Measurements from ENCODE around the gene AQP12A.
A peak's percentile ranks its signal among the peaks of the same experiment; 100 is the strongest.
"Not testable (repeated sequence)": the region's sequence is repeated elsewhere in the genome, so short reads cannot be mapped to it uniquely, and the experiment has no call there.

Gene AQP12A

GRCh38 chr2:240691631-240692420 lies at the start of gene AQP12A:
Gene AQP12A (plus strand): TSS chr2:240691866. CDS start chr2:240691914, 48 bp downstream.
- not testable (repeated sequence) for DNase-seq

GRCh38 chr2:240642061-240642805 lies 49.4 kb upstream of the AQP12A start:
- no peak for DNase-seq

- DNase-seq = no peak
These were observed 48.9 kb upstream of the AQP12A start for GRCh38 chr2:240642806-240643092.

GRCh38 chr2:240643093-240643810 lies 48.4 kb upstream of the AQP12A start:
- peak; percentile 17 for DNase-seq

- no peak for DNase-seq
These were observed 47.9 kb upstream of the AQP12A start for GRCh38 chr2:240643811-240644150.

- DNase-seq = peak; percentile 20
These were observed 47.5 kb upstream of the AQP12A start for GRCh38 chr2:240644171-240644651.

GRCh38 chr2:240644859-240645301 lies 46.8 kb upstream of the AQP12A start:
- peak; percentile 24 for DNase-seq

- no peak for DNase-seq
These were observed 46.3 kb upstream of the AQP12A start for GRCh38 chr2:240645346-240645745.

- no peak for DNase-seq
These were observed 45.9 kb upstream of the AQP12A start for GRCh38 chr2:240645801-240646175.

GRCh38 chr2:240646176-240646899 lies 45.3 kb upstream of the AQP12A start:
- DNase-seq = peak; percentile 24

- DNase-seq = peak; percentile 20
These were observed 44.7 kb upstream of the AQP12A start for GRCh38 chr2:240646900-240647502.

GRCh38 chr2:240647503-240648154 lies 44.0 kb upstream of the AQP12A start:
- peak; percentile 17 for DNase-seq

- DNase-seq = peak; percentile 17
These were observed 43.5 kb upstream of the AQP12A start for GRCh38 chr2:240648155-240648649.

GRCh38 chr2:240648650-240649275 lies 42.9 kb upstream of the AQP12A start:
- peak; percentile 20 for DNase-seq

- DNase-seq = no peak
These were observed 42.3 kb upstream of the AQP12A start for GRCh38 chr2:240649331-240649730.

GRCh38 chr2:240650254-240650965 lies 41.3 kb upstream of the AQP12A start:
- no peak for DNase-seq

GRCh38 chr2:240651185-240651584 lies 40.5 kb upstream of the AQP12A start:
- DNase-seq = no peak

- DNase-seq = no peak
These were observed 35.5 kb upstream of the AQP12A start for GRCh38 chr2:240655931-240656886.

- not testable (repeated sequence) for DNase-seq
These were observed 31.8 kb upstream of the AQP12A start for GRCh38 chr2:240659883-240660282.
